Calu3 (cell line): ENCODE results near the gene CDKL1. TPM values are rescaled to one million over a fixed set of nuclear protein-coding genes. Genes with fewer than 3 reads are reported as not detected.

Source experiments
- Bru-seq: library from RNA; stranded (reverse); fragments of 400-500 nt; gene quantifications from one replicate; lab custom pipeline; 2021; lab: Mats Ljungman, UMichigan
- BruChase-seq, 2 experiments: library from RNA; stranded (reverse); fragments of 400-500 nt; gene quantifications; one replicate each; lab custom pipeline; 2021; lab: Mats Ljungman, UMichigan
- BruUV-seq: library from RNA; stranded (reverse); fragments of 400-500 nt; replicated peaks from 2 replicates; lab custom pipeline; 2021; lab: Mats Ljungman, UMichigan
- CTCF ChIA-PET: fragments of 300-600 bp; sonication (Branson Sonifier 250); formaldehyde crosslinking; loops from one replicate; lab custom pipeline; 2022; ENCODE audit warnings: antibody characterized with exemption; lab: Charles Lee
- DNase-seq: peaks from one replicate; pipeline ENCODE4 v3.0.0; 2022
- H3K27ac Mint-ChIP-seq: one replicate; pipeline ENCODE4 v1.8.0; 2022; ENCODE audit warnings: mixed read lengths; ENCODE audit not compliant: unreplicated experiment
- H3K27me3 Mint-ChIP-seq: one replicate; pipeline ENCODE4 v1.8.0; 2022; ENCODE audit warnings: mixed read lengths; ENCODE audit not compliant: unreplicated experiment
- H3K36me3 Mint-ChIP-seq: one replicate; pipeline ENCODE4 v1.8.0; 2022; ENCODE audit warnings: mild to moderate bottlenecking, moderate library complexity, mixed read lengths; ENCODE audit not compliant: insufficient read depth, unreplicated experiment
- H3K4me1 Mint-ChIP-seq: one replicate; pipeline ENCODE4 v1.8.0; 2022; ENCODE audit warnings: mild to moderate bottlenecking, low read depth, mixed read lengths; ENCODE audit not compliant: unreplicated experiment
- H3K4me3 Mint-ChIP-seq: one replicate; pipeline ENCODE4 v1.8.0; 2022; ENCODE audit warnings: mild to moderate bottlenecking, low read depth, moderate library complexity, mixed read lengths; ENCODE audit not compliant: unreplicated experiment
- H3K9me3 Mint-ChIP-seq: one replicate; pipeline ENCODE4 v1.8.0; 2022; ENCODE audit warnings: low read depth, mixed read lengths; ENCODE audit not compliant: unreplicated experiment
- intact Hi-C: fragments of 100-400 bp; cut with micrococcal nuclease; formaldehyde crosslinking; loops from one replicate; pipeline ENCODE4 v1.10.0; 2022; ENCODE audit not compliant: unreplicated experiment
- long read RNA-seq: library from polyadenylated mRNA; stranded (forward); transcript quantifications from one replicate; pipeline ENCODE4 v2.0.0, GENCODE V29; 2022
- total RNA-seq: library from RNA; stranded (reverse); gene quantifications from 2 replicates; pipeline ENCODE4 v1.2.3, GENCODE V29; 2022
- TF ChIP-seq, protein P1 (sequence below): fragments of 200-600 bp; IDR thresholded peaks from one replicate; pipeline ENCODE4 v1.8.0; 2022; ENCODE audit warnings: antibody characterized with exemption; ENCODE audit not compliant: unreplicated experiment

Gene CDKL1
- total RNA-seq = 3.0 and 3.7 TPM in 2 replicates
- percentile 47 among the genes with signal in this experiment for Bru-seq, nascent RNA
- BruChase-seq, experiment 1, labeled RNA remaining after a 6-hour chase = percentile 42 among the genes with signal in this experiment
- percentile 43 among the genes with signal in this experiment for BruChase-seq, experiment 2, labeled RNA remaining after a 2-hour chase
- long read RNA-seq, partial matches to known transcripts = 1 of 10 reads
- long read RNA-seq, other reads (novel, unspliced or antisense) = 8 of 10 reads

DNA sequence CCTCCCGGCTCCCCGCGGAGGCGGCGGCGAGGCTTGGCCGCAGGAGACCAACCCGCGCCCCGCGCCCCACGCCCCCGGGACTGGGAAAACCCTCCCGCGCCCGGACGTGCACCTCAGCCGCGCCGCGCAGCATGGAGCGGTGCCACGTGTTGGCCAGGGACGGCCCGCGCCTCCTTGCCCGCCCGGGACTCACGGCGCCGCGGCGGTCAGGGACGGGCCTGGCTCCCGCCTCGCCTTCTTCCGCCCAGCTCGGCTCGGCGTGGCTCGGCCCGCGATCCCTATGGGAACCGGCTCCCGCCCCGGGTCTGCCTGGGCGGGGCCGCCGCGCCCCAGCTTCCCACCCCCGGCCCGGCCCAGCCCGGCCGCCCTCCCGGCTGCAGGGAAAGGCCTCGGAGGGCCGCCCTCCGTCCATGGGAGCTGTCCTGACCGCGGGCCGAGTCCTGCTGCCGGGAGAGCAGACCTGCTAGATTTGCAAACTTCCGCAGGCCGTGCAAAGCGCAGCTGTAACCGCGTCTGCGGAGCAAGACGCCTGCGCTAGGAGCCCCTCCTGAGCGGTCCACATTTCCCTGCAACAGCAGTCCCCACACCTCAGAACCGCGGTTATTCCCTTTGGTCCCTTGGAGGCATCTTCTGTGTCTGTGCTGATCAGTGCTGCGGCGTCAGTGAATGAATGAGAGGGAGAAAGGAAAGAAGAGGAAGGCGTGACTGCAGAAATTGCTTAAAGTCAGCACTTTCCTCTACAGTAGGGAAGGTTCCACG lies at the start of gene CDKL1:
TSS of gene CDKL1 (minus strand) at position 251 of the 759 bp plus-strand sequence. CDS start 1,013 bp downstream, outside the sequence.
- intact Hi-C loops = loop anchor here (1.0 to 5.0 kb wide), 3 partner anchors 32 to 135 kb away; partner anchors contain the start of gene MAP4K5
- no peaks in the 10 kb centered on the region for H3K27me3 Mint-ChIP-seq
- CTCF ChIA-PET = interaction anchor here (0.7 to 1.4 kb wide), 3 partner anchors 20 to 79 kb away, joined by 3 to 7 read pairs (median 5); no protein-coding TSS in a partner anchor
- DNase-seq = peak; percentile 63
- peaks cover 20% of the 10 kb centered on the region for H3K36me3 Mint-ChIP-seq
- H3K4me1 Mint-ChIP-seq = no peaks in the 10 kb centered on the region
- H3K4me3 Mint-ChIP-seq = peak within 1 kb of the TSS; percentile 77
- BruUV-seq = no TSS peak
- H3K27ac Mint-ChIP-seq = peak within 1 kb of the TSS; percentile 73
- TF ChIP-seq, protein P1, sequence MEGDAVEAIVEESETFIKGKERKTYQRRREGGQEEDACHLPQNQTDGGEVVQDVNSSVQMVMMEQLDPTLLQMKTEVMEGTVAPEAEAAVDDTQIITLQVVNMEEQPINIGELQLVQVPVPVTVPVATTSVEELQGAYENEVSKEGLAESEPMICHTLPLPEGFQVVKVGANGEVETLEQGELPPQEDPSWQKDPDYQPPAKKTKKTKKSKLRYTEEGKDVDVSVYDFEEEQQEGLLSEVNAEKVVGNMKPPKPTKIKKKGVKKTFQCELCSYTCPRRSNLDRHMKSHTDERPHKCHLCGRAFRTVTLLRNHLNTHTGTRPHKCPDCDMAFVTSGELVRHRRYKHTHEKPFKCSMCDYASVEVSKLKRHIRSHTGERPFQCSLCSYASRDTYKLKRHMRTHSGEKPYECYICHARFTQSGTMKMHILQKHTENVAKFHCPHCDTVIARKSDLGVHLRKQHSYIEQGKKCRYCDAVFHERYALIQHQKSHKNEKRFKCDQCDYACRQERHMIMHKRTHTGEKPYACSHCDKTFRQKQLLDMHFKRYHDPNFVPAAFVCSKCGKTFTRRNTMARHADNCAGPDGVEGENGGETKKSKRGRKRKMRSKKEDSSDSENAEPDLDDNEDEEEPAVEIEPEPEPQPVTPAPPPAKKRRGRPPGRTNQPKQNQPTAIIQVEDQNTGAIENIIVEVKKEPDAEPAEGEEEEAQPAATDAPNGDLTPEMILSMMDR = no peak
- no peaks in the 10 kb centered on the region for H3K9me3 Mint-ChIP-seq

DNA sequence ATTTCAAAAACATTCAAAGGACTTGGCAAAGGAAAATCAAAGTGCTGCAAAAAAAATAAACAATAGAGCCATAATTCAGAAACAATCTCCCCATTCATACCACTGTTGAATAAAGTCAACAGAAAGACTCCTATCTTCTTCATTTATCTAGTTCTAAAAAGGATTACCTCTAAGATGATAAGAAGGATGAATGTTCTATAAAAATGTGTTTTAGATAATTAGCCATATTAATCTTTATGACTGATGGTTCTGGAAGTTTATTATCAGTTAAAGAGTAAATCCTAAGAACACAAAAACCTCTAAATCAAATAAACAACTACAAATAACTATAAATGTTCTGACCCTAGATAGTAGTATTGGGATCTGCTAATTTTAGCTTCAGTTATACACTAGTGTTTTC lies 37.8 kb upstream of the CDKL1 start:
- TF ChIP-seq, protein P1 = no peak
- DNase-seq = no peak
- intact Hi-C loops = no loop called here
- Mint-ChIP-seq H3K4me1 (peaks cover 4% of the 10 kb centered on the region), H3K27ac (no peak overlapping the region), H3K27me3 (no peaks in the 10 kb centered on the region), H3K9me3 (peaks cover 2% of the 10 kb centered on the region), H3K36me3 (peaks cover 4% of the 10 kb centered on the region), H3K4me3 (no peak overlapping the region)
- no TSS peak for BruUV-seq
- CTCF ChIA-PET = no interaction called here

DNA sequence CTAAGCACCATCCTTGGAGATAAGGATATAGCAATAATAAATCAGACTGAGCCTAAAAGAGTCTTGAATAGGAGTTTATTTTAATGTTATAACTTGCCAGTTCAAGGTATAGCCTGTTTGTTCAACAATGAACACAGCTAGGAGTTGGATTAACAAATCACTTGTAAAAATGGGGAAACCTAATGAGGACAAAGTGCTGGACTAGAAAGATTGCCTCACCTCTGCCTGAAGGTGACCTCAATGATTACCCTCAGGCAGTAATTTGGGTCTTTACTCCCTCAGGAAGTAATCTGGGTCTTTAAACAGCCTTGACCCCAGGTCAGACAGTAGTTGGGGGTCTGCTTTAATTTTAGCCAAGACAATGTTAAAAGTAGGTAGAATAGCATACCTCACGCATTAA lies 35.5 kb upstream of the CDKL1 start:
- no TSS peak for BruUV-seq
- CTCF ChIA-PET = no interaction called here
- no peak for DNase-seq
- intact Hi-C loops = no loop called here
- H3K27ac Mint-ChIP-seq = no peak overlapping the region
- TF ChIP-seq, protein P1 = no peak
- H3K4me3 Mint-ChIP-seq = no peak overlapping the region
- peaks cover 4% of the 10 kb centered on the region for H3K36me3 Mint-ChIP-seq
- no peaks in the 10 kb centered on the region for H3K9me3 Mint-ChIP-seq
- H3K27me3 Mint-ChIP-seq = no peaks in the 10 kb centered on the region
- H3K4me1 Mint-ChIP-seq = peaks cover 9% of the 10 kb centered on the region

DNA sequence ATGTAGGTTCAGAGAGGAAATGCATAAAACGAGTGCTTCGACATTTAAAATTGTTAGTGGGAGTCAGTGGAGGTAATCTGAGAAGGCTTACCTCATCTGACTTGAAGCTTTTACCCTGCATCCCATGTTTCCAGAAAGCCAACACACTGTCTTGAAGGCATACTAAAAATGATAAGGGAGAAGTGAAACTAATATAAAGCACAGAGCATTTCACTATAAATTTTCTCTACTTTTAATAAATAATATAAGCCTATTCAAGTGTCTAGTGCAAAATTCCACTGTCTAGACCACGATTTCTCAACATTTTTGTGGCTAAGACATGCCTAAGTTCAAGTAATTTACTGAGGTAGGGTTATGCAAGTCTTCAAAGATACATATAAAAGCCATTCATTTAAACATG lies 29.1 kb upstream of the CDKL1 start:
- Mint-ChIP-seq H3K4me3 (no peak overlapping the region), H3K27ac (no peak overlapping the region), H3K9me3 (no peaks in the 10 kb centered on the region), H3K4me1 (peaks cover 9% of the 10 kb centered on the region), H3K27me3 (no peaks in the 10 kb centered on the region), H3K36me3 (peaks cover 16% of the 10 kb centered on the region)
- TF ChIP-seq, protein P1 = no peak
- BruUV-seq = no TSS peak
- intact Hi-C loops = no loop called here
- CTCF ChIA-PET = no interaction called here
- no peak for DNase-seq
